ENCODE results near the gene OSBPL2. TPM values are rescaled to one million over a fixed set of nuclear protein-coding genes. Genes with fewer than 3 reads are reported as not detected.

Gene OSBPL2
- total RNA-seq, 1 experiment from 2014 or later: 36.9 TPM

DNA sequence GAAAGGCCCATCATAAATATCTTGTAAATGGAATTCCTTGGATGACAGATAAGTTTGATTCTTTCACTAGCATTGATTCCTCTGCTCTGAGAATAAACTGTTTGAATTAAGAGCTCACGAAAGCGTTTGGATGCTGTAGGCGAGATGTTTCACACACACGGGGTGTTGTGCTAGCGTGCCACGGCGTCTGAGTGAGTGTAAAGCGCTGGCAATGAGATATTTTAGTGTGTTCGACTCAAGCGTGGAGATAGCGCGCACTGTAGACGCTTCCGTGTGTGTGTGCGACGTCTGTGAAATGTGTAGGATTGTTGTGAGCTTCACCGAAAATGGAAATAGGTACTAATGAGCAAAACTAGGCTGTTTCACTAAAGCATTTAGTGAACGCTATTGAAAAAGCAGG is 35.1 kb downstream of the OSBPL2 start (continued):
- TF ChIP-seq, protein P1, sequence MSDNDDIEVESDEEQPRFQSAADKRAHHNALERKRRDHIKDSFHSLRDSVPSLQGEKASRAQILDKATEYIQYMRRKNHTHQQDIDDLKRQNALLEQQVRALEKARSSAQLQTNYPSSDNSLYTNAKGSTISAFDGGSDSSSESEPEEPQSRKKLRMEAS (IDR thresholded peaks at IDR 0.05): no peak
- no peak for TF ChIP-seq EZH2 (IDR thresholded peaks at IDR 0.05)

DNA sequence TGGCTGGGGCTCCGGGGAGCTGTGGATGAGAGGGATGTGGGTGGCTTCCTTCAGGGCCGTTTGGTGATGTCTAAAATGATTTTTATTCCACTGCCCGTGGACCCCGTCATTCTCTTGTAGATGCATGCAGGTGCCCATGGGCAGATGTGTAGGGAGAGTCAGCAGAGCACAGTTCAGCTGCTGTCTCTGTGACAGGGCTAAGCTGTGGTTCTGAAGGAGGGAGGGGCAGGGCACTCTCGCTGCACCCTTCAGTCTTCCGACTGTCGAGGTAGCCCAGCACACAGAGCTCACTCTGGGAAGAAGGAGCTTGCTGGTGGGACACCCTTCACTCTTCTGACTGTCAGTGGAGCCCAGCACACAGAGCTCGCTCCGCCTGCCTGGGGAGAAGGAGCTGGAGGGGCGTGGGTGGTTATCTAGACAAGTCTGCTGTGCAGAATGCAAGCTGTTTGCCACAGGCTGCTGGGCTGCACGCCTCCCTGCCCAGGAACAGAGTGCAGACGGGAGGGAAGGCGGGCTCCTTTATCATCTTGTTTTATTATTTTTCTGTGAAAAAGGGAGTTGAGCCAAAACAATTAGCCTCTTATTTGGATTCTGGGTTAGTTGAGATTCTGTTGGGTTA is 36.1 kb downstream of the OSBPL2 start:
- Histone ChIP-seq H3K9me2 (ENCODE audit: insufficient read depth) (no peaks in the 10 kb centered on the region), H3K27ac (ENCODE audit: low read depth, low read length) (no peak overlapping the region), H3K79me2 (ENCODE audit: insufficient read depth, low read length) (no peaks in the 10 kb centered on the region), H3K27me3 (ENCODE audit: insufficient read depth, low read length) (no peaks in the 10 kb centered on the region), H3K9ac (ENCODE audit: low read length) (no peak overlapping the region), H2AFZ (ENCODE audit: low read depth, low read length, poor library complexity, severe bottlenecking) (no peak overlapping the region), H3K4me2 (ENCODE audit: low read length) (no peak overlapping the region), H3K4me1 (ENCODE audit: control insufficient read depth in 1 of 2, insufficient read depth in 2 of 2, low read length in 2 of 2) (no peaks in the 10 kb centered on the region), H3K4me3 (replicated peaks in 1 of 2; ENCODE audit: low read depth in 1 of 2, low read length in 2 of 2) (no peak overlapping the region), H3K9me3 (ENCODE audit: control insufficient read depth in 1 of 2, insufficient read depth in 1 of 2, low read depth in 1 of 2, low read length in 2 of 2) (no peaks in the 10 kb centered on the region), H4K20me1 (ENCODE audit: insufficient read depth) (no peaks in the 10 kb centered on the region), H3K36me3 (ENCODE audit: control insufficient read depth in 1 of 2, insufficient read depth in 2 of 2, low read length in 2 of 2) (peaks cover 3% of the 10 kb centered on the region in 2 experiments; a peak in 2 of 4 replicates)
- POLR2A ChIA-PET: no interaction called here
- CTCF ChIA-PET: no interaction called here
- DNase-seq (ENCODE audit: low read depth, low spot score): no peak
- TF ChIP-seq, protein P2, sequence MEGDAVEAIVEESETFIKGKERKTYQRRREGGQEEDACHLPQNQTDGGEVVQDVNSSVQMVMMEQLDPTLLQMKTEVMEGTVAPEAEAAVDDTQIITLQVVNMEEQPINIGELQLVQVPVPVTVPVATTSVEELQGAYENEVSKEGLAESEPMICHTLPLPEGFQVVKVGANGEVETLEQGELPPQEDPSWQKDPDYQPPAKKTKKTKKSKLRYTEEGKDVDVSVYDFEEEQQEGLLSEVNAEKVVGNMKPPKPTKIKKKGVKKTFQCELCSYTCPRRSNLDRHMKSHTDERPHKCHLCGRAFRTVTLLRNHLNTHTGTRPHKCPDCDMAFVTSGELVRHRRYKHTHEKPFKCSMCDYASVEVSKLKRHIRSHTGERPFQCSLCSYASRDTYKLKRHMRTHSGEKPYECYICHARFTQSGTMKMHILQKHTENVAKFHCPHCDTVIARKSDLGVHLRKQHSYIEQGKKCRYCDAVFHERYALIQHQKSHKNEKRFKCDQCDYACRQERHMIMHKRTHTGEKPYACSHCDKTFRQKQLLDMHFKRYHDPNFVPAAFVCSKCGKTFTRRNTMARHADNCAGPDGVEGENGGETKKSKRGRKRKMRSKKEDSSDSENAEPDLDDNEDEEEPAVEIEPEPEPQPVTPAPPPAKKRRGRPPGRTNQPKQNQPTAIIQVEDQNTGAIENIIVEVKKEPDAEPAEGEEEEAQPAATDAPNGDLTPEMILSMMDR (IDR thresholded peaks at IDR 0.05 in 2 of 3, conservative IDR thresholded peaks at IDR 0.05 in 1 of 3; ENCODE audit: borderline replicate concordance in 1 of 3, insufficient read depth in 1 of 3, low read depth in 2 of 3, low read length in 2 of 3): no peak
- no peak for TF ChIP-seq ZFX (IDR thresholded peaks at IDR 0.05)
- TF ChIP-seq ELF1 (IDR thresholded peaks at IDR 0.05; ENCODE audit: borderline replicate concordance, low read depth): no peak
- TF ChIP-seq, protein P3, sequence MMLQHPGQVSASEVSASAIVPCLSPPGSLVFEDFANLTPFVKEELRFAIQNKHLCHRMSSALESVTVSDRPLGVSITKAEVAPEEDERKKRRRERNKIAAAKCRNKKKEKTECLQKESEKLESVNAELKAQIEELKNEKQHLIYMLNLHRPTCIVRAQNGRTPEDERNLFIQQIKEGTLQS (IDR thresholded peaks at IDR 0.05): no peak
- TF ChIP-seq SIN3A (IDR thresholded peaks at IDR 0.05; ENCODE audit: low read depth): no peak
- TF ChIP-seq EGR1 (IDR thresholded peaks at IDR 0.05; ENCODE audit: low read depth): no peak
- TF ChIP-seq EZH2 (IDR thresholded peaks at IDR 0.05): no peak
- no peak for TF ChIP-seq CEBPB (IDR thresholded peaks at IDR 0.05; ENCODE audit: low read depth)
- no TSS peak for BruUV-seq (replicated peaks)
- intact Hi-C loops (cut with micrococcal nuclease): no loop called here
- ATAC-seq: no peak; the same call in 1 of the 2 replicates
- RAD21 ChIA-PET (ENCODE audit: low non-redundant PET in 1 of 2, low total read pairs in 2 of 2, uncharacterized antibody in 2 of 2, unreplicated experiment in 2 of 2): no interaction called here

Data from HCT116 (cell line).